Stimulated activated CD8-positive, alpha-beta memory T cell treated with anti-CD3 and anti-CD28 coated beads, Interleukin-15, amount 100 ng/mL, for 48 hours (primary cell): ENCODE data around the gene DISP3.

Experiments
- DNase-seq, 2 donors: peaks; one replicate each; pipeline ENCODE4 v3.0.0-alpha.2; 2020; ENCODE audit warnings: low read depth in 2 of 2

DISP3 gene

GRCh38 chr1:11515368-11516300 is 36.7 kb downstream of the DISP3 start:
- DNase-seq, result no peak

GRCh38 chr1:11516961-11517635 is 38.1 kb downstream of the DISP3 start:
- DNase-seq, result no peak

- DNase-seq, result no peak
These were observed 39.2 kb downstream of the DISP3 start for GRCh38 chr1:11518016-11518701.

DNA sequence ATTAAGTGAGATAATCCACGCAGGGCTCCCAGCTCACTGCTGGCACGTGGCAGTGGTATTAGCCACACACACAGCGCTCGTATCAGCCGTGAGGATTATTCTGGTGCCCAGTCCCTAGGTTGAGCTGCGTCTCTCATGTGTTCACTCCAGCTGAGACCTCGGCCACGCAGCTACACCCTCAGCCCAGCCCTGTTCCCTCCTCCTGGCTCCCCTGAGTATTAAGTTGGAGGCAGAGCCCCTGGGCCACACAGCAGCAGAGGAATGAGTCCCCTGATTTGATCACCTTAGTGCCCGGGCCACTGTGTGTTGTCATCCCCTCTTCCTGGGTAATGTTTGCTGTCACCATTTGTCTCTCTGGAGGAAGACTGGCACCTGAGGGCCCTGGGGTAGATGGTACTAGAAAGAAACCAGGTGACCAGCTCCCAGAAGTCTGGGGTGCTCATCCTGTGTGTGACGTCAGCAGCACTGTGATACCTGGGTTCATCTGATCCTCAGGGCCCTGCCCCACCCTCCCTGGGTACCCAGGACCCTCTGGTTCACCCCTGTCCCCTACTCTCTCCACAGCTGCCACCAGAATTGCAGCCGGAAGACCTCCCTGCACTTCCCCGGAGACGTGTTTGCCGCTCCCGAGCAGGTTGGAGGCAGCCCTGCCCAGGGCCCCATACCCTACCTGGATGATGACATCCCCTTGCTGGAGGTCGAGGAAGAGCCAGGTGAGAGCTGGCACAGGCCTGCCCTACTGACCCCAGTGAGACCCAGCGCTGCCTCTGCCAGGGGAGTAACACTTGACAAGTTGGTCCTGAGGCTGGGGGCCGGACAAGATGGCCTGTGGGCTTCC is 40.1 kb downstream of the DISP3 start:
- DNase-seq, result no peak

- no peak for DNase-seq
These were observed 40.7 kb downstream of the DISP3 start for GRCh38 chr1:11519629-11520031.

DNA sequence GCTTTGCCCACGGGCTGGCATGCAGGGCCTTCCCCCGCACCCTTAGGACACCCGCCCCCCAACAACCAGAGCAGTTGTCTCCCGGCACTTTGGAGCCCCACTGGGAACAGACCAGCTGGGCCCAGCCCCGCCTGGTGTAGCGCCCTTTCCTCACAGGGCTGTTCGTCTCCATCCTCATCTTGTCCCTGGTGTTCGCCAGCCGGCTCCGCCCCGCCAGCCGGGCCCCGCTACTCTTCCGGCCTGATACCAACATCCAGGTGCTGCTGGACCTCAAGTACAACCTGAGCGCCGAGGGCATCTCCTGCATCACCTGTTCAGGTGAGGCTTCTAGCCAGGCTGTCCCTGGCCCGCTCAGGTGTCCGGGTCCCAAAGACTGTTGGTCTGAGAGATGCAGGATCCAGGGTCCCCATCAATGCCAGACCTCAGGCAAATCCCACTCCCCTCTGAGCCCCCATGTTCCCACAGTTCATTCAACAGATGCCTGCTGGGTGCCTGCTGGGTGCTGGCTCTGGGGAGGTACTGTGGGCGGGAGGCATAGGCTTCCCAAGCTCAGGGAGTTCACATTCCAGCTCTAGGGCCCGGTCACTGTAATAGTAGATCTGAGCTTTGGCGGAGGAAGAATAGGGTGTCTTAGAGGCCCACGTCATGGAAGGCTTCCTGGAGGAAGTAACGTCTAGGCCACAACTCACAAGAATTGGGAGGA is 41.7 kb downstream of the DISP3 start:
- no peak for DNase-seq

- no peak for DNase-seq
These were observed 42.8 kb downstream of the DISP3 start for GRCh38 chr1:11521582-11522399.

DNA sequence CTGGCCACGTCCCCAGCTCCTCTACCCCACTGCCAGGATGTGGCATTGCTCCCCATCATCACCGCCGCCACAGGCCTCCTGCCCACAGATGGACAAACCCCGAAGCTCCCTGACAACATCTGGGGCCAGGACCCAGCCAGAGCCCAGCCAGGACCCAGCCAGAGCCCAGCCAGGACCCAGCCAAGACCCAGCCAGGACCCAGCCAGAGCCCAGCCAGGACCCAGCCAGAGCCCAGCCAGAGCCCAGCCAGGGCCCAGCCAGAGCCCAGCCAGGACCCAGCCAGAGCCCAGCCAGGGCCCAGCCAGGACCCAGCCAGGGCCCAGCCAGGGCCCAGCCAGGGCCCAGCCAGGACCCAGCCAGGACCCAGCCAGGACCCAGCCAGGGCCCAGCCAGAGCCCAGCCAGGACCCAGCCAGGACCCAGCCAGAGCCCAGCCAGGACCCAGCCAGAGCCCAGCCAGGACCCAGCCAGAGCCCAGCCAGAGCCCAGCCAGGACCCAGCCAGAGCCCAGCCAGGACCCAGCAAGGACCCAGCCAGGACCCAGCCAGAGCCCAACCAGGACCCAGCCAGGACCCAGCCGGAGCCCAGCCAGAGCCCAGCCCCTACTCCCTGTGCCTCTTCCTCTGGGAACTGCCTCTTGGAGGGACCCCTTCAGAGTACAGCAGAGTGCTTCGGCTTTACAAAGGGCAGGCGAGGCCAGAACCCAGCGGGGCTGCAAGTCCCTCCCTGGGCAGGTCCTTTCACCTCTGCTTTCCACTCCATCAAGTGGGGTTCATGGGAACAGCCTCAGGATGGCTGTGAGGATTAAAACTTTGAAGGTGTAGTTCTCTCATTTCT is 43.7 kb downstream of the DISP3 start:
- no peak for DNase-seq

GRCh38 chr1:11523261-11523660 is 44.3 kb downstream of the DISP3 start:
- DNase-seq, result no peak

DNA sequence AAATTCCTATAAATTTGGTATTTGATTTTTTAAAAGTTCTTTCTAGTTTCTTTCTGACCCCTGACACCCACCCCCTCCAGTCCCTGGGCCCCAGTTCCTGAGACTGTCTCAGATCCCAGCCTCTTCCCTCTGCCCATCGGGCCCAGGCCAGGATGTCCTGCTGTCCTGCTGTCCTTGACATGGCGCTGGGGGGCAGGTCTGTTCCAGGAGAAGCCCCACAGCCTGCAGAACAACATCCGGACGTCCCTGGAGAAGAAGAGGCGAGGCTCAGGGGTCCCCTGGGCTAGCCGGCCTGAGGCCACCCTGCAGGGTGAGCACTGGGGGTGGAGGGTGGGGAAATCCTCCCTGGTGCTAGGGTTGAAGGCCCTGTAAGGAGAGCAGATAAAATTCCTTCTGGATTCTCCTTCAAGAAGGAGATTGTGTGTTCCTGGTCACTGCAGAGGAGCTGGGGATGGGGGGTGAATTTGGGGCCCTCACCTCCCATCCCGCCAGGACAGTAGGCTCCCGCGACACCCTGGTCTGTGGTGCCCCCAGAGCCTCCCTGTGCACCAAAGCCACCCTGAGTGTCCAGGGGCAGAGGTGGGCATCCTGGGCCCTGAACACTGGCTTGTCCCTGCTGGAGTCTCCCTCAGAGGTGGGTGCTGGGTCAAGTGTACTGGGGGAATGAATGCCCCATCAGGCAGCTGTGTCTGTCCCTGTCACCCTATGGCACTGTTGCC is 45.0 kb downstream of the DISP3 start:
- DNase-seq, result no peak

GRCh38 chr1:11524465-11525150 is 45.7 kb downstream of the DISP3 start:
- no peak for DNase-seq

GRCh38 chr1:11525151-11525505 is 46.2 kb downstream of the DISP3 start:
- no peak for DNase-seq

DNA sequence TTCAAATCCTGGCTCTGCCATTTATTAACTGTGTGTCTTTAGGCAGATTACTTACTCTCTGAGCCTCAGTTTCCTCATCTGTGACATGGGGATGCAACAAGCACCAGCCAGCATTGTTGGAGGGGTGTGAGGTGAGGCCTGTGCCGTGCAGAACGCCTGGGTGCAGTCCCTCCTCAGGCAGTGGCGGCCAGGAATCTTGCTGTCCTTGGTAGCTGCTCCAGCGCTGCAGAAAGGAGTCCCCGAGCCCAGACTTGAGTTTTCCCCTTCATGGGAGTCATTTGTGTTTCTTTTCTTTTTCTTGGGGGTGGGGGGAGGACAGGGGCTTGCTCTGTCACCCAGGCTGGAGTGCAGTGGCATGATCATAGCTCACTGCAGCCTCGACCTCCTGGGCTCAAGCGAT is 46.6 kb downstream of the DISP3 start:
- no peak for DNase-seq

- no peak for DNase-seq
These were observed 47.3 kb downstream of the DISP3 start for GRCh38 chr1:11526071-11526895.

- DNase-seq, result no peak
These were observed 48.8 kb downstream of the DISP3 start for GRCh38 chr1:11527541-11528452.
